Measurements from ENCODE around the gene DHRS7C.

DNA sequence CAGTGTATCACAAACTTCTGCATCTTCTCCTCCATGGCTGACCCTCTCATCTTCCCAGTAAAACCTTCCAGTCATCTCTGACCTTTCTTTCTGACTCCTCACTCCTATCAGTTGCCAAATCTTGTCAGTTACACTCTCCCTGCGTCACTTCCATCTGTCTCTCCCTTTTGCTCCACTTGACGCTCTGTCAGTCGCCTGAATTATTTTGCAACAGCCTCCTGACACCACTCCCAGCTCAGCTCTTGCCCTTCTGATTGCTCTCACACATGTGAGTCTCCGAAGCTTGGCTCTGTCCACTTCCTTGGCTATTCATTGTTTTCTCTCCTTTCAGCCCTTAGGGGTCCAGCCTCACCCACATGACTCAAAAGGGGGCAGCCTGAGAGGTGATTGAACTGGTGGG lies 27.7 kb downstream of the DHRS7C start:
- TF ChIP-seq CTCF (IDR thresholded peaks at IDR 0.05), result no peak
- no peak for TF ChIP-seq POLR2AphosphoS5 (IDR thresholded peaks at IDR 0.05)
- no peak for TF ChIP-seq POLR2A (IDR thresholded peaks at IDR 0.05)
- TF ChIP-seq EP300 (IDR thresholded peaks at IDR 0.05), result no peak

Measured in sigmoid colon (tissue), 4 donors.